ENCODE data around the gene TM4SF18.

DNA sequence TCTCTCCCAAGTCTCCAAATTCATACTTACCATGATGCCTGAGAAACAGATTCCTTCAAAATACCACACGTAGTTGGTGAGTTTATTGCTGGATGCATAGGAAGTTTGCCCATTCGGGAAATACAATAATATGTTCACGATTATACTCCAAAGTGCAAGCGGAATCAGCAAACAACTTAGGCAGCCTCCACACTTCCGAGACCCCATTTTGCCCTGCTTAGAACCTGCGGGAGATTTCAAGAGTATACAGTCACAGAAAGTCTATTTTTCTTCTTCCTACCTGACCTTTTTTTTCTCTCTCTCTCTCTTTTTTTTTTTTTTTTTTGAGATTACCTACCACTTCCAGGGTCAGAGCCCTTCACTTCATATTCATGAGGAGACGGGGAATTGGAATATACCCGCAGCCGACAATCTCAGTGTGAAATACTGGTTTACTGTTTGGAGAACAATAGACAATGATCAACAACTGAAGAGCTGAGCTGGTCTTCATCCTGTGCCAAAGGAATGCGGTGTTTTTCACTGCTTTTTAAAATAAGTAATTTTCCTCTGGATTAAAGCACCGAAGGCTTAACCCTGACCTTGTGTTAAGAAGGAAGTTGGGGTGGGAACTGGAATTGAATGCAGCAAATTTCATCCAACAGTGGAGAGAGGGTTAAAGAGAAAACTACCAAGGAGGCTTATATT is at the start of gene TM4SF18:
- TF ChIP-seq CTCF (conservative IDR thresholded peaks at IDR 0.05; ENCODE audit: low read length) (no peak), EZH2phosphoT487 (IDR thresholded peaks at IDR 0.05; ENCODE audit: borderline replicate concordance, low read depth, low read length) (no peak)
